ENCODE data around the gene TCF4.
A peak's percentile ranks its signal among the peaks of the same experiment; 100 is the strongest.

Gene TCF4

DNA sequence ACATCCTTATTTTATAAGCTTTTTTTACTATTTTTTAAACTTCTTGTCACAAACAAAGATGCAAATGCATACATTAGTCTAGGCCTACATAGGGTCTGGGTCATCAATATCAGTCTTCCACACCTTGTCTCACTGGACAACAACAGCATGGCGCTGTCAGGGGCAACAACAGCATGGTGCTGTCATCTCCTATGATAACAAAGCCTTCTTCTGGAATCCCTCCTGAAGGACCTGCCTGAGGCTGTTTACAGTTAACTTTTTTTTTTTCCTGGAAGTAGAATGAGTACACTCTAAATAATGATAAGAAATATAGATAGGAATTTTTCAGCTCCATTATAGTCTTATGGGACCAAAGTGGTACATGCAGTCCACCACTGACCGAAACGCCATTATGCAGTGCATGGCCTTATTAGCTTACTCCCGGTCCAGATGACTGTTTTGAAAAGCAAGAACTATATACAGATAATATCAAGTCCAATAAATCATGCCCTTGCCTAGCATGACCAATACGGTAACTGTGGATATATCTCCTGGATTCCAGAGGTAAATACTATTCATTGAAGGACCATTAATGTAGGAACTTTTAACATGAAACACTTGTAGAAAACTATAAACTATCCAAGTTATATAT, 38.4 kb downstream of the TCF4 start:
- TF ChIP-seq ZNF70 (CRISPR knock-in tag; IDR thresholded peaks at IDR 0.05), result no peak
- TF ChIP-seq BACH2 (CRISPR knock-in tag; IDR thresholded peaks at IDR 0.05; ENCODE audit: borderline replicate concordance), result no peak
- TF ChIP-seq, protein P1, sequence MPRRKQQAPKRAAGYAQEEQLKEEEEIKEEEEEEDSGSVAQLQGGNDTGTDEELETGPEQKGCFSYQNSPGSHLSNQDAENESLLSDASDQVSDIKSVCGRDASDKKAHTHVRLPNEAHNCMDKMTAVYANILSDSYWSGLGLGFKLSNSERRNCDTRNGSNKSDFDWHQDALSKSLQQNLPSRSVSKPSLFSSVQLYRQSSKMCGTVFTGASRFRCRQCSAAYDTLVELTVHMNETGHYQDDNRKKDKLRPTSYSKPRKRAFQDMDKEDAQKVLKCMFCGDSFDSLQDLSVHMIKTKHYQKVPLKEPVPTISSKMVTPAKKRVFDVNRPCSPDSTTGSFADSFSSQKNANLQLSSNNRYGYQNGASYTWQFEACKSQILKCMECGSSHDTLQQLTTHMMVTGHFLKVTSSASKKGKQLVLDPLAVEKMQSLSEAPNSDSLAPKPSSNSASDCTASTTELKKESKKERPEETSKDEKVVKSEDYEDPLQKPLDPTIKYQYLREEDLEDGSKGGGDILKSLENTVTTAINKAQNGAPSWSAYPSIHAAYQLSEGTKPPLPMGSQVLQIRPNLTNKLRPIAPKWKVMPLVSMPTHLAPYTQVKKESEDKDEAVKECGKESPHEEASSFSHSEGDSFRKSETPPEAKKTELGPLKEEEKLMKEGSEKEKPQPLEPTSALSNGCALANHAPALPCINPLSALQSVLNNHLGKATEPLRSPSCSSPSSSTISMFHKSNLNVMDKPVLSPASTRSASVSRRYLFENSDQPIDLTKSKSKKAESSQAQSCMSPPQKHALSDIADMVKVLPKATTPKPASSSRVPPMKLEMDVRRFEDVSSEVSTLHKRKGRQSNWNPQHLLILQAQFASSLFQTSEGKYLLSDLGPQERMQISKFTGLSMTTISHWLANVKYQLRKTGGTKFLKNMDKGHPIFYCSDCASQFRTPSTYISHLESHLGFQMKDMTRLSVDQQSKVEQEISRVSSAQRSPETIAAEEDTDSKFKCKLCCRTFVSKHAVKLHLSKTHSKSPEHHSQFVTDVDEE (CRISPR knock-in tag; IDR thresholded peaks at IDR 0.05), result no peak
- TF ChIP-seq TCF4 (CRISPR knock-in tag; IDR thresholded peaks at IDR 0.05; ENCODE audit: borderline replicate concordance), result peak; percentile 33; the same call in 1 of the 2 replicates
- TF ChIP-seq OSR1 (CRISPR knock-in tag; IDR thresholded peaks at IDR 0.05), result no peak
- ATAC-seq, result no peak

DNA sequence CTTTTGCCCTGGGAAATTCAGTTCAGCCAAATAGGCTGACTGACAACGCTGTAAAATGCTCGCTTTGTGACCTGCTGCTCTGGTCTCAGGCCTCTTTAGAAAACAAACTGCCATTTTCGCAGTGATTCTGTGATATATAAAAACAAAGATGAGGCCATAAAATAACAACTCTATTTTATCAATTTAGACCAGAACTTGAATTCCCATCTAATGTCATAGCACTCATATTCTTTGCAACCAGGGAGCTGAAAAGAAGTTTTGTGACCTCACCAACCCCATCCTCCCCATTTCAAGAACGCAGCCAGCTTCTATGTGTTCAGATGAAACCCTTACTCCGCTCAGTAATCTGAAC, 40.3 kb downstream of the TCF4 start:
- no peak for ATAC-seq

More for the DNA sequence above, 40.3 kb downstream of the TCF4 start:
- TF ChIP-seq PPARA (CRISPR knock-in tag; IDR thresholded peaks at IDR 0.05; ENCODE audit: borderline replicate concordance), result no peak
- TF ChIP-seq ZNF70 (CRISPR knock-in tag; IDR thresholded peaks at IDR 0.05), result no peak
- no peak for TF ChIP-seq ZNF8 (CRISPR knock-in tag; IDR thresholded peaks at IDR 0.05)
- TF ChIP-seq ZFP3 (CRISPR knock-in tag; IDR thresholded peaks at IDR 0.05), result no peak
- TF ChIP-seq ESRRG (CRISPR knock-in tag; IDR thresholded peaks at IDR 0.05), result no peak
- TF ChIP-seq SNAI2 (CRISPR knock-in tag; IDR thresholded peaks at IDR 0.05), result no peak
- TF ChIP-seq OSR1 (CRISPR knock-in tag; IDR thresholded peaks at IDR 0.05), result no peak
- TF ChIP-seq, protein P1 (CRISPR knock-in tag; IDR thresholded peaks at IDR 0.05), result no peak
- TF ChIP-seq ZNF565 (CRISPR knock-in tag; conservative IDR thresholded peaks at IDR 0.05; ENCODE audit: low read depth), result no peak
- TF ChIP-seq GLIS3 (CRISPR knock-in tag; IDR thresholded peaks at IDR 0.05), result no peak
- TF ChIP-seq CSDC2 (CRISPR knock-in tag; IDR thresholded peaks at IDR 0.05), result no peak
- TF ChIP-seq RARB (CRISPR knock-in tag; IDR thresholded peaks at IDR 0.05), result no peak
- no peak for TF ChIP-seq ZC3H10 (CRISPR knock-in tag; IDR thresholded peaks at IDR 0.05)
- TF ChIP-seq, protein P2, sequence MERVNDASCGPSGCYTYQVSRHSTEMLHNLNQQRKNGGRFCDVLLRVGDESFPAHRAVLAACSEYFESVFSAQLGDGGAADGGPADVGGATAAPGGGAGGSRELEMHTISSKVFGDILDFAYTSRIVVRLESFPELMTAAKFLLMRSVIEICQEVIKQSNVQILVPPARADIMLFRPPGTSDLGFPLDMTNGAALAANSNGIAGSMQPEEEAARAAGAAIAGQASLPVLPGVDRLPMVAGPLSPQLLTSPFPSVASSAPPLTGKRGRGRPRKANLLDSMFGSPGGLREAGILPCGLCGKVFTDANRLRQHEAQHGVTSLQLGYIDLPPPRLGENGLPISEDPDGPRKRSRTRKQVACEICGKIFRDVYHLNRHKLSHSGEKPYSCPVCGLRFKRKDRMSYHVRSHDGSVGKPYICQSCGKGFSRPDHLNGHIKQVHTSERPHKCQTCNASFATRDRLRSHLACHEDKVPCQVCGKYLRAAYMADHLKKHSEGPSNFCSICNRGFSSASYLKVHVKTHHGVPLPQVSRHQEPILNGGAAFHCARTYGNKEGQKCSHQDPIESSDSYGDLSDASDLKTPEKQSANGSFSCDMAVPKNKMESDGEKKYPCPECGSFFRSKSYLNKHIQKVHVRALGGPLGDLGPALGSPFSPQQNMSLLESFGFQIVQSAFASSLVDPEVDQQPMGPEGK (CRISPR knock-in tag; IDR thresholded peaks at IDR 0.05; ENCODE audit: borderline replicate concordance), result no peak
- no peak for TF ChIP-seq TCF4 (CRISPR knock-in tag; IDR thresholded peaks at IDR 0.05; ENCODE audit: borderline replicate concordance)
- TF ChIP-seq ZFP30 (CRISPR knock-in tag; IDR thresholded peaks at IDR 0.05), result no peak
- no peak for TF ChIP-seq ARNTL (CRISPR knock-in tag; IDR thresholded peaks at IDR 0.05; ENCODE audit: borderline replicate concordance, low read depth)
- TF ChIP-seq, protein P3, sequence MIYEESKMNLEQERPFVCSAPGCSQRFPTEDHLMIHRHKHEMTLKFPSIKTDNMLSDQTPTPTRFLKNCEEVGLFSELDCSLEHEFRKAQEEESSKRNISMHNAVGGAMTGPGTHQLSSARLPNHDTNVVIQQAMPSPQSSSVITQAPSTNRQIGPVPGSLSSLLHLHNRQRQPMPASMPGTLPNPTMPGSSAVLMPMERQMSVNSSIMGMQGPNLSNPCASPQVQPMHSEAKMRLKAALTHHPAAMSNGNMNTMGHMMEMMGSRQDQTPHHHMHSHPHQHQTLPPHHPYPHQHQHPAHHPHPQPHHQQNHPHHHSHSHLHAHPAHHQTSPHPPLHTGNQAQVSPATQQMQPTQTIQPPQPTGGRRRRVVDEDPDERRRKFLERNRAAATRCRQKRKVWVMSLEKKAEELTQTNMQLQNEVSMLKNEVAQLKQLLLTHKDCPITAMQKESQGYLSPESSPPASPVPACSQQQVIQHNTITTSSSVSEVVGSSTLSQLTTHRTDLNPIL (CRISPR knock-in tag; IDR thresholded peaks at IDR 0.05; ENCODE audit: low read depth), result no peak
- TF ChIP-seq, protein P4, sequence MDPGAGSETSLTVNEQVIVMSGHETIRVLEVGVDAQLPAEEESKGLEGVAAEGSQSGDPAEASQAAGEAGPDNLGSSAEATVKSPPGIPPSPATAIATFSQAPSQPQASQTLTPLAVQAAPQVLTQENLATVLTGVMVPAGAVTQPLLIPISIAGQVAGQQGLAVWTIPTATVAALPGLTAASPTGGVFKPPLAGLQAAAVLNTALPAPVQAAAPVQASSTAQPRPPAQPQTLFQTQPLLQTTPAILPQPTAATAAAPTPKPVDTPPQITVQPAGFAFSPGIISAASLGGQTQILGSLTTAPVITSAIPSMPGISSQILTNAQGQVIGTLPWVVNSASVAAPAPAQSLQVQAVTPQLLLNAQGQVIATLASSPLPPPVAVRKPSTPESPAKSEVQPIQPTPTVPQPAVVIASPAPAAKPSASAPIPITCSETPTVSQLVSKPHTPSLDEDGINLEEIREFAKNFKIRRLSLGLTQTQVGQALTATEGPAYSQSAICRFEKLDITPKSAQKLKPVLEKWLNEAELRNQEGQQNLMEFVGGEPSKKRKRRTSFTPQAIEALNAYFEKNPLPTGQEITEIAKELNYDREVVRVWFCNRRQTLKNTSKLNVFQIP (CRISPR knock-in tag; IDR thresholded peaks at IDR 0.05; ENCODE audit: borderline replicate concordance, low read depth), result no peak
- no peak for TF ChIP-seq TOX (CRISPR knock-in tag; IDR thresholded peaks at IDR 0.05; ENCODE audit: borderline replicate concordance)

Measured in SK-N-SH treated with all-trans-retinoic acid at 6 μM for 48 hours (cell line).